GM12892 (cell line): ENCODE data around the gene PRSS37.

Experiments used
- POLR2A ChIP-seq: IDR thresholded peaks from 2 replicates; pipeline ENCODE4 v1.6.1; 2011; ENCODE audit warnings: low read depth, low read length, control low read depth
- TAF1 ChIP-seq: IDR thresholded peaks from 2 replicates; pipeline ENCODE4 v1.6.1; 2011; ENCODE audit warnings: low read depth, mild to moderate bottlenecking, control low read depth, low read length, borderline replicate concordance

DNA sequence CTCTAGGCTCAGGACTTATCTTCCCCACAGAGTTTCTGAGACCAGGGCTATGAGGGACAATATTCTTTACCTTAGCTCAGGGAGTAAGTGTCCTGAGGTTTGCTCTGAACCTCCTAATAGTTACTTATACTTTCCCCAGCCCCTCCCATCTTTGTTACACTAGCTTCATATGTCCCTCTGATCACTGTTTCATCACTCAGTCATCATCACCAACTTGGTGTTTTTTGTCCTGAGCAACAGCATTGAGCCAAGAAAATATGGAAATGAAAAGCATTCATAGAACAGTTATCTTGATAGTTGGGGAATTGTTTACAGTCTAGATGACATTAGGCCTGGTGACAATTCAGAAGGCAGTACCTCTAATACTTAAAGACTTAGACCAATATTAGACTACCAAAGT, at the start of gene PRSS37:
- TF ChIP-seq POLR2A (no peak), TAF1 (no peak)
